ENCODE measurements around the gene SHISA6.

SHISA6 gene

GRCh38 chr17:11384131-11384530 is 143.1 kb downstream of the SHISA6 start:
- no peak for DNase-seq (ENCODE audit: low read depth)
- H3K4me3 ChIP-seq (ENCODE audit: control insufficient read depth, low read depth, low read length), result no peak overlapping the region
- no peak for TF ChIP-seq CTCF (conservative IDR thresholded peaks at IDR 0.05; ENCODE audit: control insufficient read depth, insufficient read depth, low read depth, low read length)

- DNase-seq (ENCODE audit: low read depth), result no peak
- H3K4me3 ChIP-seq (ENCODE audit: control insufficient read depth, low read depth, low read length), result no peak overlapping the region
- TF ChIP-seq CTCF (conservative IDR thresholded peaks at IDR 0.05; ENCODE audit: control insufficient read depth, insufficient read depth, low read depth, low read length), result no peak
Measured at GRCh38 chr17:11387610-11388009, 146.6 kb downstream of the SHISA6 start.

- H3K4me3 ChIP-seq (ENCODE audit: control insufficient read depth, low read depth, low read length), result no peak overlapping the region
- no peak for TF ChIP-seq CTCF (conservative IDR thresholded peaks at IDR 0.05; ENCODE audit: control insufficient read depth, insufficient read depth, low read depth, low read length)
- no peak for DNase-seq (ENCODE audit: low read depth)
Measured at GRCh38 chr17:11388054-11388453, 147.0 kb downstream of the SHISA6 start.

GRCh38 chr17:11389583-11389982 is 148.6 kb downstream of the SHISA6 start:
- no peak for DNase-seq (ENCODE audit: low read depth)
- H3K4me3 ChIP-seq (ENCODE audit: control insufficient read depth, low read depth, low read length), result no peak overlapping the region
- TF ChIP-seq CTCF (conservative IDR thresholded peaks at IDR 0.05; ENCODE audit: control insufficient read depth, insufficient read depth, low read depth, low read length), result no peak

GRCh38 chr17:11391134-11391533 is 150.1 kb downstream of the SHISA6 start:
- no peak overlapping the region for H3K4me3 ChIP-seq (ENCODE audit: control insufficient read depth, low read depth, low read length)
- no peak for DNase-seq (ENCODE audit: low read depth)
- TF ChIP-seq CTCF (conservative IDR thresholded peaks at IDR 0.05; ENCODE audit: control insufficient read depth, insufficient read depth, low read depth, low read length), result no peak

- TF ChIP-seq CTCF (conservative IDR thresholded peaks at IDR 0.05; ENCODE audit: control insufficient read depth, insufficient read depth, low read depth, low read length), result no peak
- no peak overlapping the region for H3K4me3 ChIP-seq (ENCODE audit: control insufficient read depth, low read depth, low read length)
- DNase-seq (ENCODE audit: low read depth), result no peak
Measured at GRCh38 chr17:11404431-11405276, 163.6 kb downstream of the SHISA6 start.

All from fibroblast of mammary gland (primary cell).